Natural killer cell treated with Interleukin-12 subunit alpha and Interleukin-12 subunit beta and Interleukin-15 and Interleukin-18, amount 100 ng/mL, for 72 hours (primary cell): ENCODE measurements around the gene ACBD6. TPM values are rescaled to one million over a fixed set of nuclear protein-coding genes. Genes with fewer than 3 reads are reported as not detected.
A peak's percentile ranks its signal among the peaks of the same experiment; 100 is the strongest.

Experiments
- ATAC-seq, 2 donors: fragments of 150-1000 bp; cut with Tn5 transposase in 1 of 2; sonication (Bioruptor Pico), chemical (Tn5 transposase) in 1 of 2; 2 replicates each; pipeline ENCODE4 v1.10.0; 2021
- DNase-seq: peaks from one replicate; pipeline ENCODE4 v3.0.0; 2022; ENCODE audit warnings: low spot score
- H3K27ac Mint-ChIP-seq, 2 donors: 1 replicate in 1 of 2; 2 replicates in 1 of 2; pipeline ENCODE4 v1.8.0; 2022; ENCODE audit warnings: mixed read lengths in 2 of 2, mild to moderate bottlenecking in 1 of 2, moderate library complexity in 1 of 2
- H3K27me3 Mint-ChIP-seq, 2 donors: 1 replicate in 1 of 2; 2 replicates in 1 of 2; pipeline ENCODE4 v1.8.0; 2022; ENCODE audit warnings: mixed read lengths in 2 of 2
- H3K36me3 Mint-ChIP-seq: one replicate; pipeline ENCODE4 v1.8.0; 2022; ENCODE audit warnings: mixed read lengths
- H3K4me1 Mint-ChIP-seq, 2 donors: 1 replicate in 1 of 2; 2 replicates in 1 of 2; pipeline ENCODE4 v1.8.0; 2022; ENCODE audit warnings: low read depth in 2 of 2, mixed read lengths in 2 of 2, mild to moderate bottlenecking in 1 of 2
- H3K4me3 Mint-ChIP-seq: one replicate; pipeline ENCODE4 v1.8.0; 2022; ENCODE audit warnings: mixed read lengths
- H3K9me3 Mint-ChIP-seq: 2 replicates; pipeline ENCODE4 v1.8.0; 2022; ENCODE audit warnings: mixed read lengths
- total RNA-seq, 2 donors: library from RNA; stranded (reverse); gene quantifications; one replicate each; pipeline ENCODE4 v1.2.3, GENCODE V29; 2022

The ACBD6 gene
- total RNA-seq, 2 donors from 2014 or later = 32.0 to 53.7 TPM

DNA sequence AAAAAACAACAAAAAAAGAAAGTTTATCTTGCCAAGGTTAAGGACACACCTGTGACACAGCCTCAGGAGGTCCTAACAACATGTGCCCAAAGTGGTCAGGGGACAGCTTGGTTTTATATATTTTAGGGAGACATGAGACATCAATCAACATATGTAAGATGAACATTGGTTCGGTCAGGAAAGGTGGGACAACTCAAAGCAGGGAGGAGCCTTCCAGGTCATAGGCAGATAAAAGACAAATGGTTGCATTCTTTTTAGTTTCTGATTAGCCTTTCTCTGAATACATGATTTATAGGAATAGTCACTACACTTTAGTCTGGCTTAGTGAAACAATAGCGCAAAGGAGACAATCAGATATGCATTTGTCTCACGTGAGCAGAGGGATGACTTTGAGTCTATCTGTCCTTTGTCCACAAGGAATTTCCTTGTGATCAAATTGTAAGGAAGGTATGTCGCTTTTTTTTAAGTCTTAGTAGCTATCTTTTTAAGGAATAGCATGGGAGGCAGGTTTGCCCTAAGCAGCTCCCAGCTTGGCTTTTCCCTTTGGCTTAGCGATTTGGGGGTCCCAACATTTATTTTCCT is 33.1 kb upstream of the ACBD6 start:
- H3K4me3 Mint-ChIP-seq = no peak overlapping the region
- ATAC-seq = no peak
- peaks cover 25 to 26% of the 10 kb centered on the region in 2 donors for H3K27me3 Mint-ChIP-seq
- H3K4me1 Mint-ChIP-seq = no peaks in the 10 kb centered on the region
- no peak overlapping the region for H3K27ac Mint-ChIP-seq
- no peak for DNase-seq
- H3K9me3 Mint-ChIP-seq = no peaks in the 10 kb centered on the region
- no peaks in the 10 kb centered on the region for H3K36me3 Mint-ChIP-seq

DNA sequence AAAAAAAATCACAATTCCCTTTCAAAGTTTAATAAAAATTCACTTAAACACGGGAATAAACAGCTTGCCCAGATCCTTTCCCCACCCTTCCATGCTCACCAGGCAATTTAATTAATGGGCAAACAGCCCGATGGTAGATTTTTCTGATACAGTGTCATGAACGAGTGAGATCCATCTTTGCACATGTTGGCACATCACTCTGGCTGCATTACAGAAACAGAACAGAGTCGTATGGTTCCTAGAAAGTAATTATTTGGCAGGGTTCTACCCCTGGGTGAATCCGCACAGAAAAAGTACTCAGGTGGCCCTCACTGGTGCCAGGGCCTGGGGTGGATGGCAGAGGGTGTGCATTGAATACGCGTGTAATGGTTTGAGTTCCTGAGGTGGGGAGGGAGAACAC is 31.8 kb upstream of the ACBD6 start:
- no peaks in the 10 kb centered on the region for H3K4me1 Mint-ChIP-seq
- no peak overlapping the region for H3K4me3 Mint-ChIP-seq
- H3K27me3 Mint-ChIP-seq = peaks cover 27 to 29% of the 10 kb centered on the region in 2 donors
- ATAC-seq (no peak), DNase-seq (no peak)
- H3K27ac Mint-ChIP-seq = no peak overlapping the region
- no peaks in the 10 kb centered on the region for H3K36me3 Mint-ChIP-seq
- H3K9me3 Mint-ChIP-seq = no peaks in the 10 kb centered on the region

DNA sequence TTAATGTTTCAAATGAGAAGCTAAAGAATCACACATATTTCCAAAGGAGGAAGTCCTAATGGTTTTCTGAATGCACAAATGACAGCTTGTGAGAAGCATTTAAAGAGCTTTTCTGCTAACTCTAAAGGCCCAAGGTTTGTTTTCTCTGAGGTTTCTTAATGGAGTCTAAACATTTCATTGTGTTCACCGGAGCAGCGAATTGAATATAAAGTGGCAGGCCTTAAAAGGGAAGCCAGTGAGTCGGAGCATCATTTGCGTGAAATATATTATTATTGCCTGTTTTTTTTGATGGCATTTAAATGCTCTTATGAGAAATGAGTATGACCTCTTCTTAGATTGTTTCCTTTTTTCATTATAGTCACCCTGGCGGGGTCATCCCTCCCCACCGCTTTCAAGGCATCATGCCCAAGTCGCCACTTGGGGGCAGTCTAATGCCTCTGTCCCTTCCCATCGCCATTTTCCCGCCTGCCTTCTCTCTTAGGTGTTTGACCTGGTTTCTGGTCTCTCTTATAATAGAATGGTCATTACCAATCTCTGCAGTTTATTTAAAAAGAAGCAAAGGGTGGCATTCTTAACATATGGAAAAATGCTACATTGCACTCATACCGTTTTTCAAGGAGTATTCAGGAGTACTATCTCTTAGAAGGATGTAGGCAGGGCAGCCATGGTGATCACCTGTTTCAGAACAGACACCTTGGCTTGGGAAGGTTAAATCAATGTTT is 31.1 kb upstream of the ACBD6 start:
- Mint-ChIP-seq H3K27me3 (peaks cover 22% of the 10 kb centered on the region in 2 donors), H3K36me3 (no peaks in the 10 kb centered on the region), H3K4me1 (no peaks in the 10 kb centered on the region), H3K9me3 (no peaks in the 10 kb centered on the region), H3K27ac (no peak overlapping the region), H3K4me3 (no peak overlapping the region)
- no peak for ATAC-seq
- no peak for DNase-seq

DNA sequence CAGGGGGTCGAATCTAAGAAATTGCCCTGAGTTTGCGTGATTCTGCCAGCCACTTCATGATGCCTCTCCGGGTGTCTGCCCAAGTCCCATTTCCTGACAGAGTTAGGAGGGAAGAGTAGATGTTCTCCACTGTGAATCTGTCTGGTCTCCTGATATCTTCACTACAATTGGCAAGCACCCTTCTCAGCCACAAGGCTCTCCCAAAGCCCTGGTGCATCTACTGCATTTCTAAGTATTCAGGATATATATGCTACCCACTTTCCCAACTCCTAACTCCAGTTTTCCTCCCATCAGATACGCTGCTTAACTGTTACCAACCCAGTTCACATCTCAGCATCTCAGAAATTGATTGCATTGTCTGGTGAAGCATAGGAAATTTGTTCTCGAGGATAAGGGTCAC is 30.5 kb upstream of the ACBD6 start:
- no peak overlapping the region for H3K4me3 Mint-ChIP-seq
- H3K27me3 Mint-ChIP-seq = peaks cover 17 to 19% of the 10 kb centered on the region in 2 donors
- ATAC-seq = no peak
- H3K4me1 Mint-ChIP-seq = no peaks in the 10 kb centered on the region
- H3K27ac Mint-ChIP-seq = no peak overlapping the region
- H3K9me3 Mint-ChIP-seq = no peaks in the 10 kb centered on the region
- DNase-seq = no peak
- H3K36me3 Mint-ChIP-seq = no peaks in the 10 kb centered on the region

DNA sequence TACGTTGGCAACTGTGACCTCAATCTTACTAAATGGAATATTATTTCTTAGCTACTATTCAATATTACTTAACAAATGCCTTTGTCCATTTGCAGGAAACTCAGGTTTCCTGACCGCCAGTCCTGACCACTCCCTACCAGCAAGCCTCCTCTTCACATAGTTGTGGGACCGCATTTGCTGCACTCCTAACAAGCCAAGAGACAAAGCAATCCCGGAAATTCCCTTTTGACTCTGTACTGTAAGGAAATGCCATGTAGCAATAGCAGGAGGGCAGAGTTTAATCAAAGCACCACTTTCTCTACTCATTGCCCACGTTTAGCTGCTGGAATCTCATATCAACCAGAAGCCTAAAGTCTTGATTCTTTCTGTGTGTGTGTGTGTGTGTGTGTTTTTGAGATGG is 28.1 kb upstream of the ACBD6 start:
- Mint-ChIP-seq H3K36me3 (no peaks in the 10 kb centered on the region), H3K27ac (no peak overlapping the region), H3K4me3 (no peak overlapping the region), H3K27me3 (peaks cover 7 to 24% of the 10 kb centered on the region in 2 donors), H3K9me3 (no peaks in the 10 kb centered on the region), H3K4me1 (no peaks in the 10 kb centered on the region)
- DNase-seq (no peak), ATAC-seq (no peak)

DNA sequence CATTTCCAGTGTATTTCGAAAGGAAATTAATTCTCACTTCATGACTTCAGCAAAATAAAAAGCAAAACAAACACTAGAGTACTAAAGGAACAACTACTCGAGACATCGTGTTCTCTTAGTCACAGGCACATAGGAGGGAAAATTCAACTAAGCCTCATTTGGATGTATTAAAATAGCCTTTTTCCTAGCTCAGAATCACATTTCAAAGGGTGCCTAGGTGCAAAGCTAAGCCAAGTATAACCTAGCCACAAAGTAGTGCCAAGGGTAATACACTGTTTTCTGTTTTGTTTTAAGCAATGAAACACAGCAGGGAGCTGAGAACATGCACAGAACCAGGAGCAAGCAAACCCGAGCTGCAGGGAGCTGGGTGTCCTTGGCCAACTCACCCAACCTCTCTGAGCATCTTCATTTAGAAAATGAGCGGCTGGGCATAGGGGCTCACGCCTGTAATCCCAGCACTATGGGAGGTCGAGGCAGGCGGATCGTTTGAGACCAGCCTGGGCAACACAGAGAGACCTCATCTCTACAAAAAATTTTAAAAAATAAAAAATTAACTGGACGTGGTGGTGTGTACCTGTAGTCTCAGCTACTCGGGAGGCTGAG is 26.6 kb upstream of the ACBD6 start:
- Mint-ChIP-seq H3K36me3 (no peaks in the 10 kb centered on the region), H3K4me3 (no peak overlapping the region), H3K9me3 (no peaks in the 10 kb centered on the region), H3K27me3 (peaks cover 16 to 21% of the 10 kb centered on the region in 2 donors), H3K27ac (no peak overlapping the region), H3K4me1 (no peaks in the 10 kb centered on the region)
- ATAC-seq (no peak), DNase-seq (no peak)

DNA sequence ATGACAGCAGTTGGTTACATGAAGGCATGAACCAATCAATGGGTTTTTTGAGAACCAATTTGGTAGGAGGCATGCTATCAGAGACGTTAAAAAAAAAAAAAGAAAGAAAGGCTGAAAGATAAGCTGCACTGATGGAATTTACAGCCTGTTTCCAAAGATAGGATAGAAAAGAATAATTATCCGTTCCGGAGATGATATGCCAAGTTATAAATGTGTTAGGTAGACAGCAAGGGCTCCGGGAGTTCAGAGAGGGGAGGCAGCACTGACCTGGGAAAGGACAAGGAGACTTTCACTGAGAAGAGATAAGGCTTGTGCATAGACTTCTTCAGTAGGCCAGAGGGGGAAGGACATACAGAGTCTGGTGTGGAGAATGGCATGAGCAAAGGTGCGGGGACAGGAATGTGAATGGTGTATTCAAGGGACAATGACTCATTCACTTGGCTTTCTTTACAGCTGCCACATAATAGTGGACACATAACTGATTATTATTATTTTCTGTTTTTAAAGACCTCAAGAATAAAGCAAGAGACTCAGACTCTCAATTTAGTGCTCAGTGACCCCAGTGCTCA is 24.8 kb upstream of the ACBD6 start:
- H3K27me3 Mint-ChIP-seq = peaks cover 15 to 19% of the 10 kb centered on the region in 2 donors
- ATAC-seq (no peak), DNase-seq (no peak)
- H3K4me3 Mint-ChIP-seq = no peak overlapping the region
- no peak overlapping the region for H3K27ac Mint-ChIP-seq
- H3K9me3 Mint-ChIP-seq = no peaks in the 10 kb centered on the region
- no peaks in the 10 kb centered on the region for H3K36me3 Mint-ChIP-seq
- no peaks in the 10 kb centered on the region for H3K4me1 Mint-ChIP-seq

DNA sequence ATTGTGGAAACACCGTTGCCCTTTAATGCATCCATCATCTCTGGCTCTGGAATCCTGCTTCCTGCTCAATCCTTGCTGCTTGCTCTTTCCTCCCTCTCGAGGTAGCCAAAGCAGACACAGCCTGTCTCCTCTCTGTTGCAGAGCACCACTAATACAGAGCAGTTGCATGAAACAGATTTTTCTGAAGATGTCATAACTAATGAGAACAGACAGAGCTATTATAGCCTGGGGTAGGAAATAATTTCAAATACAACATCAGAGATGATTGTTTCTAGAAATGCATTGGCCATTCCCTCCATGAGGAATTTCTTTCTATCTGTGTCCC is 23.3 kb upstream of the ACBD6 start:
- Mint-ChIP-seq H3K9me3 (no peaks in the 10 kb centered on the region), H3K4me3 (no peak overlapping the region), H3K36me3 (no peaks in the 10 kb centered on the region), H3K27ac (no peak overlapping the region), H3K27me3 (peaks cover 17 to 18% of the 10 kb centered on the region in 2 donors), H3K4me1 (no peaks in the 10 kb centered on the region)
- ATAC-seq (no peak), DNase-seq (no peak)

DNA sequence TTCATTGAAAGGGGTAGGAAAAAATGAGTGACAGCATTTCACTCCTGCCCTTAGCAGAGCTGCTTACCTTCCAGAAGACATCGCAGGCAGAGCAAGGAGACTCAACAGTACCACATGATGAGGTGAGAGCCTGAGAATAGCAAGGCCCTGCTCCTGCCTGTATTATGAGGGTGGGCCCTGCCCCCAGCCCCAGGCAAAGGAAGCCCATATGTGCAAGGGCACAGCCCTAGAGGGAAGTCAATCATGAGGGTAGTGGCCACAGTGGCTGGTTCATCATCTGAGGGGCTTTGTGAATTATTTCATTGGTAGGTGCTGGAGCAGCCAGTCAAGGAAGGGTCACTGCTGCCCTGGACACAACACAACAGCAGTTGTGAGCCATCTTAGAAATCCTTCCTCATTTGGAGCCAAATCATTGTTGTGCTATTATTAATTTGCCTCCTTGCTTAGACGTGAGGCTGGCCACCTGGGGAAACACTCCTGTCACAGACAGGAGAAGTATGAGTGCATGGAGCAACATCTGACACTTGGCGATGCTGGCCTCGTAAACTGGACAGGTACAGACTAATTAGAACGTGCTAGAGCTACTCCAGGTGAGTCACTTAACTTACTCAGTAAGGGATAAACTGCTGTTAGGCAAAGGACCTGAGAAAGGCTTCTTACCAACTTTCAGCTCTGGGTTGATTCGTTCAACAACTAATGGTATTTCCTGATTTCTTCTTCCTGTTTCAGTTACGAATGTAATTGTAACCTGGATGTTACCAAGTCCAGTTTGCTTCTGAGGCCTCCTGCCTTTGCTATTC is 22.7 kb upstream of the ACBD6 start:
- Mint-ChIP-seq H3K4me3 (no peak overlapping the region), H3K27ac (no peak overlapping the region), H3K27me3 (peaks cover 13 to 14% of the 10 kb centered on the region in 2 donors), H3K4me1 (no peaks in the 10 kb centered on the region), H3K9me3 (no peaks in the 10 kb centered on the region), H3K36me3 (no peaks in the 10 kb centered on the region)
- ATAC-seq (no peak), DNase-seq (no peak)

DNA sequence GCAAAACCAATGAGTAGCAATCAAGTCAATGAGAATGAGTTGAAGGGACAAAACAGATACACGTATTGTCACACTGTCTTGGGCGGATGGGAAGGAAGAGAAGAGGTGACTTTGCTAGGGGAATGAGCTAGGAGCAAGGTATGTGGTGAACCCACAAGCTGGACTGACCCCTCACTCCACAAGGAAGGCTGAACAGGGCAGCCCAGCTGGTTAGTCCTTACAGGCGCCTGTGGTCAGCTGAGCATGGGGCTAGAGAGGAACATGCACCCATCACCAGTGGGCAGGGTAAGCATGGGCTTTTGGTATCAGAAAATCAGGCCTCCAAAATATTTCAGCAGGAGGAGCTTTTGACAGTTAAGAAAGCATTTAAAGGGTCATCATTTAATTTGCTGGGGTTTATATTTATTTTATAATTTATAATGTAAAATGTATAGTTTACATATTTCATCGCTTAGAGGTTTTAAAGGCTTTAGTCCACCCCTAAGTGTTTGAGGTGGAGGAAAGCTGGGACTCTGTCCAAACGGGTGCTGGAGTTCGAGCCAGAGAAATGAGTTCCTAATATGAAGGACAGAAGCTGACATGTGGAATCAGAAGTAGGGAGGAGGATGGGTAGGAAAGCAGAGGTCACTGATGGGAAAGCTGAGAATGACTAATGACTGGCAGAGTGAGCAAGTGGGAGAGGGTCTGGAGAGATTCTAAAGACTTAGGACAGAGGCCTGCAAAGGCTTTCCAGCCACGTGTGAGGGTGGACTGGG is 22.0 kb upstream of the ACBD6 start:
- Mint-ChIP-seq H3K36me3 (no peaks in the 10 kb centered on the region), H3K27me3 (peaks cover 16 to 20% of the 10 kb centered on the region in 2 donors), H3K4me3 (no peak overlapping the region), H3K4me1 (no peaks in the 10 kb centered on the region), H3K27ac (no peak overlapping the region), H3K9me3 (no peaks in the 10 kb centered on the region)
- no peak for ATAC-seq
- no peak for DNase-seq

DNA sequence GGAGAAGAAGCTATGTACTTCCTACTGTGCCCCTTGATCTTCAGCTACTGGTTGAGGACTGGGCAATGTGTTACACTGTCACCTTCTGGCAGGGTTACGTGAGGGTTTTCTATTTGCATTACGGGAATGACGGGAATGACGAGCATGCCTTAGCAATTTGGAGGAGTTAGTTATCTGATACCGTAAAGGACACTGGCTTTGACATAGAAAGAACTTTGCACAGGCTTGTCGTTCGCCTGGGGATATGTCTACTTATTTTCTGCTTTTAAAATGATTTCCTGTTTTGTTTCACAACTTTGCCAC is 19.8 kb upstream of the ACBD6 start:
- Mint-ChIP-seq H3K27me3 (peaks cover 16 to 20% of the 10 kb centered on the region in 2 donors), H3K4me3 (no peak overlapping the region), H3K27ac (no peak overlapping the region), H3K9me3 (no peaks in the 10 kb centered on the region), H3K4me1 (no peaks in the 10 kb centered on the region), H3K36me3 (no peaks in the 10 kb centered on the region)
- no peak for DNase-seq
- no peak for ATAC-seq

DNA sequence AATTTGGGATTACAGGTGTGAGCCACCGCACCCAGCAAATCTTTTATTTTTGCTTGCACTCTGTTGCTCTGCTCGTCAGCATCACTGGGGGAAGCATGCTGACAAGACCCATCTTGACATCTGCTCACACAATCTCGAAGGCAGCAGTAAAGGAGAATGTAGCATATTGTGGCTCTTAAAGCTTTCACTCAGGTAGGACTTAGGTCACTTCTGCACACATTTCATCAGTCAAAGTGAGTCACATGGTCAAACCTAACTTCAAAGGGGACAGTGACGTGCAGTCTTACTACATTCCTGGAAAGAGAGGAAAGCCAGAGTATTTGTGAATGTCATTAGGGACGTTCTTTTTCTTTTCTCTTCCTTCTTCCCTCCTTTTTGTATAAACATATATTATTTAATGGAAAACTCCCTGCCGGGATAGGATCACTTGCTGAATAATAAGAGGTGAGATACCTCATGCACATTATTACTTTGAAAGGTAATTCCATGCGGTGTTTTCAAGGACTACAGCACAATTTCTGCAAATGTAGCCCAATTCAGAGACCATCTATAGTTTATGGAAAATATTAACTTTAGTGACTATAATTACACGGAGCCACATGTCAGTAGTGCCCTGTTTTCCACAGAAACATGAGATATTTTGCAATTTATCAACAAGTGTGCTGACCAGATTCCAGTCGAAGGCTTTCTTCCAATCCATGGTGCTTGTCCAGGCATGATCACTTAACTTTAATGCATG is 19.3 kb upstream of the ACBD6 start:
- DNase-seq (no peak), ATAC-seq (no peak)
- Mint-ChIP-seq H3K27ac (no peak overlapping the region), H3K9me3 (no peaks in the 10 kb centered on the region), H3K4me3 (no peak overlapping the region), H3K27me3 (peaks cover 15 to 16% of the 10 kb centered on the region in 2 donors), H3K4me1 (no peaks in the 10 kb centered on the region), H3K36me3 (no peaks in the 10 kb centered on the region)

DNA sequence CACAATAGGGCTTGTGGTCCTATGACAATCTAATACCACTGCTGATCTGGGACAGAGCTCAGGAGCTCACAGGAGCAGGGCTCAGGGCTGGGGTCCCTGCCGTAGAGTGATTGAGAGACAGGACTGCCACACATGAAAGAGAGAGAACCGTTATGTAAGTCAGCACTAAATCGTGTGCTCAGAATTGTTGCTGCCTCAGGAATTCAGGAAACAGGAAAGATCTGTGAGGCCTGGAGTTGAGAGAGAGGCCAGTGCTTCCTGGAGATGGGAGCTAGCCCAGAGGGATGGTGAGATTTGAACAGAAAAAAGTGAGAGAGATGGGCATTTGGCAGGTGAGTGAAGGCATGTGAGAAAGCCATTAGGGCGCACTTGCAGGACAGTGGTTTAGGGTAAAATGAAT is 17.5 kb upstream of the ACBD6 start:
- Mint-ChIP-seq H3K4me3 (no peak overlapping the region), H3K27me3 (peaks cover 11 to 16% of the 10 kb centered on the region in 2 donors), H3K9me3 (no peaks in the 10 kb centered on the region), H3K36me3 (no peaks in the 10 kb centered on the region), H3K4me1 (no peaks in the 10 kb centered on the region), H3K27ac (no peak overlapping the region)
- peak in 1 of 2 donors; percentile 45 for ATAC-seq
- DNase-seq = no peak
